Measurements from ENCODE around the gene MACROH2A1. TPM values are rescaled to one million over a fixed set of nuclear protein-coding genes. Genes with fewer than 3 reads are reported as not detected.

The MACROH2A1 gene
- total and polyA plus RNA-seq, 7 experiments from 2014 or later, result 109 to 288 (median 133) TPM

- no peak for DNase-seq
- peak overlapping the region in 1 of 9 donors; percentile 85 for H3K27ac Mint-ChIP-seq
Measured at GRCh38 chr5:135312255-135312935, 86.6 kb downstream of the MACROH2A1 start.

DNA sequence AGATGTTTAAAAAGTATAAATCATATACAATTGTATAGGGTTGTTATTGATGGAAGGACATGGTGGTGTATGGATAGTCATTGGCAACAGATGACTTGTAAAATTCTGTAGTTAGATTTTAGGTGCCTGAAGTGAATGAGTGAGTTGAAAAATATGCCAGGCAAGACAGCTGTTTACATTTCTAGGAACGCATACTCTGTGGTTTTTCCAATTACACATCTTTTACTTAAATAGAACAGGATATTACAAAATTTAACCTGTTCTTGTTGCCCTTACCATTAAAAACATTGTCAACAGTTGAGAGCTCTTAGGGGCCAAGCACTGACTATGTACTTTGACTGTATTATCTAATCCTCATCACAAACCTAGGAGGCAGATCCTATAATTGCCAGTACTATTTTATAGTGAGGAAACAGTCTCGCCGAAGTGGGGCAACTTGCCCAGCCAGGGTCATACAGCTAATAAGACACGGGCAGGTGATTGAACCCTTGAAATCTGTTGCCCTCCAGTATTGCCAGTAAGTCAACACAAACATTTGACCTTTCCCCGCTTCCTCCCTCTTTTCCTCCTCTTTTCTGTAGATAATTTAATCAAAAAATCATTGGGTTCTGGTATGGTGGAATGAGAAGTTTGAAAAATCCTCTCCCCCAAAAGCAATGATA is 88.6 kb downstream of the MACROH2A1 start:
- ChIA-PET CTCF (interaction anchor here (1.1 kb wide), 1 partner anchor 18 kb away, joined by 3 read pairs; no protein-coding TSS in a partner anchor), POLR2A (interaction anchor here (2.2 kb wide), 1 partner anchor 14 kb away, joined by 9 read pairs; no protein-coding TSS in a partner anchor)
- intact Hi-C loops (cut with micrococcal nuclease), result loop anchor here in 1 of 2 donors (1.0 kb wide), 1 partner anchor 15 kb away; no protein-coding TSS in a partner anchor
- no peaks in the 10 kb centered on the region for H3K4me1 ChIP-seq (ENCODE audit: control insufficient read depth in 2 of 2, insufficient read depth in 2 of 2, low read length in 2 of 2)
- H3K36me3 ChIP-seq (ENCODE audit: control insufficient read depth in 2 of 3, insufficient read depth in 3 of 3, low read length in 3 of 3), result no peaks in the 10 kb centered on the region
- Mint-ChIP-seq H3K27me3 (peaks cover 0 to 8% (median 0%) of the 10 kb centered on the region in 5 donors), H3K4me1 (peaks cover 0 to 79% (median 19%) of the 10 kb centered on the region in 7 donors), H3K27ac (peak overlapping the region in 1 of 9 donors; percentile 80), H3K4me3 (peak overlapping the region in 2 of 10 donors; percentile 23 to 44), H3K36me3 (peaks cover 0 to 13% (median 0%) of the 10 kb centered on the region in 5 donors), H3K9me3 (no peaks in the 10 kb centered on the region)
- H3K4me3 ChIP-seq (ENCODE audit: low read length), result no peak overlapping the region
- no peak overlapping the region for H3K27ac ChIP-seq (ENCODE audit: low read depth, low read length)
- no peaks in the 10 kb centered on the region for H3K9me3 ChIP-seq (ENCODE audit: control insufficient read depth in 2 of 3, low read length in 3 of 3)
- ATAC-seq (no peak), DNase-seq (no peak)
- no peaks in the 10 kb centered on the region for H3K27me3 ChIP-seq (ENCODE audit: control insufficient read depth in 2 of 2, insufficient read depth in 2 of 2, low read length in 2 of 2)

More at GRCh38 chr5:135312255-135312935, 86.6 kb downstream of the MACROH2A1 start:
- H3K4me1 Mint-ChIP-seq, result peaks cover 0 to 80% (median 19%) of the 10 kb centered on the region in 7 donors
- H3K4me1 ChIP-seq (ENCODE audit: control insufficient read depth in 2 of 2, insufficient read depth in 2 of 2, low read length in 2 of 2), result no peaks in the 10 kb centered on the region
- H3K36me3 Mint-ChIP-seq, result peaks cover 0 to 15% (median 0%) of the 10 kb centered on the region in 5 donors
- POLR2A ChIA-PET, result no interaction called here
- CTCF ChIA-PET, result no interaction called here
- H3K4me3 Mint-ChIP-seq, result peak overlapping the region in 1 of 10 donors; percentile 38
- peaks cover 0 to 7% (median 0%) of the 10 kb centered on the region in 5 donors for H3K27me3 Mint-ChIP-seq
- ATAC-seq, result no peak
- no peaks in the 10 kb centered on the region for H3K9me3 ChIP-seq (ENCODE audit: control insufficient read depth in 2 of 3, low read length in 3 of 3)
- H3K4me3 ChIP-seq (ENCODE audit: low read length), result no peak overlapping the region
- intact Hi-C loops (cut with micrococcal nuclease), result no loop called here
- H3K27ac ChIP-seq (ENCODE audit: low read depth, low read length), result no peak overlapping the region
- no peaks in the 10 kb centered on the region for H3K27me3 ChIP-seq (ENCODE audit: control insufficient read depth in 2 of 2, insufficient read depth in 2 of 2, low read length in 2 of 2)
- no peaks in the 10 kb centered on the region for H3K9me3 Mint-ChIP-seq
- no peaks in the 10 kb centered on the region for H3K36me3 ChIP-seq (ENCODE audit: control insufficient read depth in 2 of 3, insufficient read depth in 3 of 3, low read length in 3 of 3)

GRCh38 chr5:135309391-135310327 is 89.4 kb downstream of the MACROH2A1 start:
- no peaks in the 10 kb centered on the region for H3K9me3 ChIP-seq (ENCODE audit: control insufficient read depth in 2 of 3, low read length in 3 of 3)
- CTCF ChIA-PET, result interaction anchor here (1.1 to 1.3 kb wide), 2 partner anchors 19 to 23 kb away, joined by 3 read pairs; no protein-coding TSS in a partner anchor
- H3K4me3 ChIP-seq (ENCODE audit: low read length), result no peak overlapping the region
- DNase-seq (no peak), ATAC-seq (no peak)
- peaks cover 0 to 13% (median 0%) of the 10 kb centered on the region in 5 donors for H3K36me3 Mint-ChIP-seq
- peaks cover 0 to 15% (median 0%) of the 10 kb centered on the region in 5 donors for H3K27me3 Mint-ChIP-seq
- POLR2A ChIA-PET, result interaction anchor here (2.2 kb wide), 1 partner anchor 15 kb away, joined by 9 read pairs; no protein-coding TSS in a partner anchor
- intact Hi-C loops (cut with micrococcal nuclease), result loop anchor here in 1 of 2 donors (1.0 kb wide), 1 partner anchor 16 kb away; no protein-coding TSS in a partner anchor
- H3K4me1 Mint-ChIP-seq, result peaks cover 0 to 73% (median 19%) of the 10 kb centered on the region in 7 donors
- no peaks in the 10 kb centered on the region for H3K4me1 ChIP-seq (ENCODE audit: control insufficient read depth in 2 of 2, insufficient read depth in 2 of 2, low read length in 2 of 2)
- no peaks in the 10 kb centered on the region for H3K36me3 ChIP-seq (ENCODE audit: control insufficient read depth in 2 of 3, insufficient read depth in 3 of 3, low read length in 3 of 3)
- H3K4me3 Mint-ChIP-seq, result peak overlapping the region in 2 of 10 donors; percentile 23 to 44
- H3K27me3 ChIP-seq (ENCODE audit: control insufficient read depth in 2 of 2, insufficient read depth in 2 of 2, low read length in 2 of 2), result no peaks in the 10 kb centered on the region
- H3K27ac Mint-ChIP-seq, result peak overlapping the region in 1 of 9 donors; percentile 80
- H3K27ac ChIP-seq (ENCODE audit: low read depth, low read length), result no peak overlapping the region
- no peaks in the 10 kb centered on the region for H3K9me3 Mint-ChIP-seq

- Mint-ChIP-seq H3K27ac (peak overlapping the region in 1 of 9 donors; percentile 80), H3K4me1 (peaks cover 0 to 64% (median 19%) of the 10 kb centered on the region in 7 donors)
- CTCF ChIA-PET, result interaction anchor here (1.3 kb wide), 1 partner anchor 24 kb away, joined by 3 read pairs; no protein-coding TSS in a partner anchor
Measured at GRCh38 chr5:135308752-135309151, 90.3 kb downstream of the MACROH2A1 start.

GRCh38 chr5:135308245-135308644 is 90.8 kb downstream of the MACROH2A1 start:
- Histone ChIP-seq H3K36me3 (ENCODE audit: control insufficient read depth in 2 of 3, insufficient read depth in 3 of 3, low read length in 3 of 3) (no peaks in the 10 kb centered on the region), H3K27ac (ENCODE audit: low read depth, low read length) (no peak overlapping the region), H3K27me3 (ENCODE audit: control insufficient read depth in 2 of 2, insufficient read depth in 2 of 2, low read length in 2 of 2) (no peaks in the 10 kb centered on the region), H3K4me1 (ENCODE audit: control insufficient read depth in 2 of 2, insufficient read depth in 2 of 2, low read length in 2 of 2) (no peaks in the 10 kb centered on the region), H3K9me3 (ENCODE audit: control insufficient read depth in 2 of 3, low read length in 3 of 3) (no peaks in the 10 kb centered on the region), H3K4me3 (ENCODE audit: low read length) (no peak overlapping the region)
- ATAC-seq (no peak), DNase-seq (no peak)
- ChIA-PET CTCF (no interaction called here), POLR2A (no interaction called here)
- Mint-ChIP-seq H3K27me3 (peaks cover 0 to 15% (median 8%) of the 10 kb centered on the region in 5 donors), H3K4me3 (no peak overlapping the region), H3K36me3 (peaks cover 0 to 7% (median 0%) of the 10 kb centered on the region in 5 donors), H3K27ac (no peak overlapping the region), H3K9me3 (no peaks in the 10 kb centered on the region), H3K4me1 (peaks cover 0 to 59% (median 19%) of the 10 kb centered on the region in 7 donors)
- intact Hi-C loops (cut with micrococcal nuclease), result no loop called here

More at GRCh38 chr5:135308752-135309151, 90.3 kb downstream of the MACROH2A1 start:
- Histone ChIP-seq H3K27me3 (ENCODE audit: control insufficient read depth in 2 of 2, insufficient read depth in 2 of 2, low read length in 2 of 2) (no peaks in the 10 kb centered on the region), H3K4me3 (ENCODE audit: low read length) (no peak overlapping the region), H3K4me1 (ENCODE audit: control insufficient read depth in 2 of 2, insufficient read depth in 2 of 2, low read length in 2 of 2) (no peaks in the 10 kb centered on the region), H3K9me3 (ENCODE audit: control insufficient read depth in 2 of 3, low read length in 3 of 3) (no peaks in the 10 kb centered on the region), H3K36me3 (ENCODE audit: control insufficient read depth in 2 of 3, insufficient read depth in 3 of 3, low read length in 3 of 3) (no peaks in the 10 kb centered on the region), H3K27ac (ENCODE audit: low read depth, low read length) (no peak overlapping the region)
- Mint-ChIP-seq H3K27me3 (peaks cover 0 to 15% (median 6%) of the 10 kb centered on the region in 5 donors), H3K36me3 (peaks cover 0 to 9% (median 0%) of the 10 kb centered on the region in 5 donors), H3K4me3 (peak overlapping the region in 1 of 10 donors; percentile 44), H3K9me3 (no peaks in the 10 kb centered on the region)
- no peak for ATAC-seq
- intact Hi-C loops (cut with micrococcal nuclease), result no loop called here
- DNase-seq, result no peak
- POLR2A ChIA-PET, result interaction anchor here (2.2 kb wide), 1 partner anchor 16 kb away, joined by 9 read pairs; no protein-coding TSS in a partner anchor

Measured in naive thymus-derived CD4-positive, alpha-beta T cell (primary cell).